ENCODE results near the gene SNX14.
"Not testable (repeated sequence)": the region's sequence is repeated elsewhere in the genome, so short reads cannot be mapped to it uniquely, and the experiment has no call there.

Gene SNX14

DNA sequence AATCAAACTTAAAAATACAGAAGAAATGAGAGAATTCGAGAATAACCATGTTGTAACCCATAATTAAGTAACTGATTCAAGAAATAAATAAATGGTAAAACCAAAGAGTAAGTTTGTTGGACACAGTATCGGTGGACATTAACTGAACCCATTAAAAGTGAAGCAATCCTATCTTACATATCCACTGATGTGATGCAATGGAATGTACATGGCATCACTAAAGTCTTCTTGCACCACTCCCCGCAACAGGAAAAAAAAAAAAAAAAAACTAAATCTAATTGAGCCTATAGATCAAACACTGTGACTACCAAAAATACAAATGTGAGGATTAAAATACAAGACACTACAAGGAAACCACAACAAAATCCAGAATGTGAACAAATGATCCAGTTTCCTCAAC is 7.9 kb downstream of the SNX14 start:
- peak; percentile 14 for DNase-seq

- not testable (repeated sequence) for DNase-seq
Measured at GRCh38 chr6:85582832-85583231, 10.8 kb downstream of the SNX14 start.

DNA sequence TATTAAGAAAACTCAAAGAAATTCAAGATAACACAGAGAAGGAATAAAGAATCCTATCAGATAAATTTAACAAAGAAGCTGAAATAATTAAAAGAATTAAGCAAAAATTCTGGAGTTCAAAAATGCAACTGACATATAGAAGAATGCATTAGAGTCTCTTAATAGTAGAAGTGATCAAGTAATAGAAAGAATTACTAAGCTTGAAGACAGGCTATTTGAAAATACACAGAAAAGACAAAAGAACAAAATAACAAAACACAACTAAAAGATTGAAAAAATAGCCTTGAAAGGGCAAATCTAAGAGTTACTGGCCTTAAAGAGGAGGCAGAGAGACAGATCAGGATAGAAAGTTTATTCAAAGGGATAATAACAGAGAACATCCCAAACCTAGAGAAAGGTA is 12.1 kb downstream of the SNX14 start:
- DNase-seq, result no peak

- DNase-seq, result peak; percentile 43
Measured at GRCh38 chr6:85580878-85581267, 12.8 kb downstream of the SNX14 start.

GRCh38 chr6:85580118-85580877 is 13.4 kb downstream of the SNX14 start:
- DNase-seq, result peak; percentile 22

- DNase-seq, result no peak
Measured at GRCh38 chr6:85579581-85579980, 14.1 kb downstream of the SNX14 start.

DNA sequence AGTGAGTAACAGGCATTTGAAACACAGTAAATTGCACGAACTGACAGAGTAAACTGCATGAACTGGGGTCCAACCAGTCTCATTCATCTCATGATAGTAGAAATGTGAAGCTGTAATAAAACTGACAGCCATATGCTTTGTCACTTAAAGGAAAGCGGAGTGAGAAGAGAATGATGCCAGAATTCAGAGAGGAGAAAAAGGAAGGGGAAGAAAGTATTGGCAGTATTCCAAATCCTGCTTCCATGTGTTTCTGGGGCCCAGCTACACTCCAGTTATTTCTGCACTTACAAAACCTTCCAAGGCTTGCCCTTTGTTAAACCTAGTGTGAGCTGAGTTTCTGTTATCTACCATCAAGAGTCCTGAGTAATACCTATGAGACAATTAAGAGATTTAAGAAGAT is 17.2 kb downstream of the SNX14 start:
- DNase-seq, result no peak

GRCh38 chr6:85574932-85575598 is 18.6 kb downstream of the SNX14 start:
- DNase-seq, result no peak

DNA sequence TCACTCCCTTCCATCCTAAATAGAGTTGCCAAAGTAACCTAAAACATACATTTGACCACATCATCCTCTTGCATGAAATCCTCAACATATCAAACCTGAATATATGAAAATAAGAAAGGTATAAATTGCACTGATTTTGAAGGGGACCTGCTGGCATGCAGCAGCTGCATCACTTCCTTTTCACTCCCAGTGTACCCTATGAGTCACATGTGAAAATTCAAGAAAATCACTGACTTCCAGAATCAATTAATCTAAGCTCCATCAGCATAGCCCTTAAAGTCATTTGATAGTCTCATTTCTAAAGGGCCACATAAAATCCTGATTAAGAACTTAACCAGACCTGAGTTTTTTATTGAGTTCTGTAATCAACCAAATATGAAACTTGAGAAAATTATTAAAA is 24.3 kb downstream of the SNX14 start:
- no peak for DNase-seq

GRCh38 chr6:85568411-85568810 is 25.2 kb downstream of the SNX14 start:
- DNase-seq, result no peak

DNA sequence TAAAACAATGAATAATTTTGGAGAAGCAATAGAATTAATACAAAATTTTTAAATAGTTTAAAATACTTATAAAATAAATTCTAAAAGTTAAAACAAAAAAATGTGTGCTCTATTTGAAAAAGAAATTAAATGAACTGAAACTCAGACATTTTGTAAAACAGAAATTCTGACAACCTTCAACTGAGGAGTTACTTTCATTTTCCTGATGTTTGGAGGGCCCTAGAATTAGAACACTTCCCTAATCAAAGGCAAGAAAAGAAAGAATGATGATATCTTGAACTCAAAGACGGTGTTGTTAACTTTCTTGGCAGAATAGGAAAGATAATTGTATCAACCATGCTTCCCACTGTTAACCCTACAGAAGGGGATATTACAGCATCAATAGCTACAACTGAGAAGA is 27.9 kb downstream of the SNX14 start:
- DNase-seq, result no peak

DNA sequence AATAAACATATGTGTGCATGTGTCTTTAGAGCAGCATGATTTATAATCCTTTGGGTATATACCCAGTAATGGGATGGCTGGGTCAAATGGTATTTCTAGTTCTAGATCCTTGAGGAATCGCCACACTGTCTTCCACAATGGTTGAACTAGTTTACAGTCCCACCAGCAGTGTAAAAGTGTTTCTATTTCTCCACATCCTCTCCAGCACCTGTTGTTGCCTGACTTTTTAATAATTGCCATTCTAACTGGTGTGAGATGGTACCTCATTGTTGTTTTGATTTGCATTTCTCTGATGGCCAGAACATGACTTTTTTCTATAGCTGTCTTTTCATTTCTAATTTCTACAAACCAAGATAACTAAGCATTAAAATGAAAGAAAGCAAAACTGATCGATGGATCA is 29.4 kb downstream of the SNX14 start:
- not testable (repeated sequence) for DNase-seq

DNA sequence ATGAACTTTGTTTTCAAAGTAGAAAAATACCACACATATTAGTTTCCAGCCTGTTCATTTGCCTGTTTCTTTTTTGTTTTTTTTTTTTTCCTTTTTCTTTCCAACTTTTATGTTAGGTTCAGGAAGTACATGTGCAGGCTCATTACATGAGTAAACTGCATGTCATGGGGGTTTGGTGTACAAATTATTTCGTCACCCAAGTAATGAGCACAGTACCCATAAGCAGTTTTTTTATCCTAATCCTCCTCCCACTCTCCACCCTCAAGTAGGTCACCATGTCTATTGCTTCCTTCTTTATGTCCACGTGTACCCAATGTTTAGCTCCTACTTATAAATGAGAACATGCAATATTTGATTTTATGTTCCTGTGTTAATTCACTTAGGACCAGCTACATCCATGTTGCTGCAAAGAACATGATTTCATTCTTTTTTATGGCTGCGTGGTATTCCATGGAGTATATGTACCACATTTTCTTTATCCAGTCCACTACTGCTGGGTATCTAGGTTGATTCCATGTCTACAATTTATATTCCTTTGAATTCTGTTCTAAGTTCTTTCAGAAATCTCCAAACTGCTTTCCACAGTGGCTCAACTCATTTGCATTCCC is 31.8 kb downstream of the SNX14 start:
- DNase-seq, result no peak

GRCh38 chr6:85556992-85557668 is 36.5 kb downstream of the SNX14 start:
- no peak for DNase-seq

DNA sequence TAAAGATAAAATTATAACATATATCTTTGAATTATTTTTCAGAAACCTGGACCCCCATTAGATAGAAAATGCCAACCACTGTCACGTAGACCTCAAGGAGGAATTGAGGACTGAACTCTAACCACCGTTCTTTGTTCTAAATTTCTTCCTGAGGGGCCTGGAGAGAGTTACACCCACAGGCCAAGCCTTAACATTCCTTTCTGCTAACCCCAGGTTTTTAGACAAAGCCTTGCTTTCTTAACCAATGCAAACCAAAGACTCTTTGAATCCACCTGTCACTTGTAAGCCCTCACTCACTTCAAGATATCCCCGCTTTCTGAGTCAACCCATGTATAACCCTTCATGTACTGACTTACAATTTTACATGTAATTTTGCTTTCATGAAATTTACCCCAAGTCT is 41.0 kb downstream of the SNX14 start:
- DNase-seq, result no peak

- DNase-seq, result no peak
Measured at GRCh38 chr6:85551264-85551663, 42.4 kb downstream of the SNX14 start.

DNA sequence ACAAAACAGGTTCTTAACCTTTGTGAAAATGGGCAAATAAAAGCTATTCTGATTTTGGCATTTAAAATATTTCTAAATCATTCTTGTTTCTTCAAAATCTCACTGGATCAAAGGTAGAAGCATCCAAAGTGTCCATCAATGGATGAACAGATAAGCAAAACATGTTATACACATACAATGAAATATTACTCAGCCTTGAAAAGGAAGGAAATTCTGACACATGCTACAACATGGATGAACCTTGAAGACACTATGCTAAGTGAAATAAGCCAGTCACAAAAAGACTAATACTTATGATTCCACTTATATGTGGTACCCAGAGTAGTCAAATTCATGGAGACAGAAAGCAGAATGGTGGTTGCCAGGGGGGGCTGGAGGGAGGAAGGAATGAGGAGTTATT is 45.9 kb downstream of the SNX14 start:
- DNase-seq, result no peak

DNA sequence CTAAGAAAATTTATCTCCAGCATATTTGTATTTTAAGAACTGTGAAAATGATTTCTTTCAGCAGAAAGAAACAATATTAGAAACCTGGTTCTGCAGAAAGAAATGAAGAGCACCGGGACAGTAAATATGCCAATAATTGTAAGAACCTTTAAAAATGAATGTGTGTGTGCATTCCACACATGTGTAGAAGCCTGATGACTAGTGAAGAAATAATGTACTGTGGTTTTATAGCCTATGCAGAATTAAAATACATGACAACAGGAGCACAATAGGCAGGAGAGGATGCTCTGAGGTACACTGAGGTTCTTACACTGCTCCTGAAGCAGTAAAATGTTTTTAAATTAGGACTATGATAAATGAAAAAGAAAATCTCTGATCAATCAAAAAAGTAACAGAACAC is 48.9 kb downstream of the SNX14 start:
- DNase-seq, result no peak

DNA sequence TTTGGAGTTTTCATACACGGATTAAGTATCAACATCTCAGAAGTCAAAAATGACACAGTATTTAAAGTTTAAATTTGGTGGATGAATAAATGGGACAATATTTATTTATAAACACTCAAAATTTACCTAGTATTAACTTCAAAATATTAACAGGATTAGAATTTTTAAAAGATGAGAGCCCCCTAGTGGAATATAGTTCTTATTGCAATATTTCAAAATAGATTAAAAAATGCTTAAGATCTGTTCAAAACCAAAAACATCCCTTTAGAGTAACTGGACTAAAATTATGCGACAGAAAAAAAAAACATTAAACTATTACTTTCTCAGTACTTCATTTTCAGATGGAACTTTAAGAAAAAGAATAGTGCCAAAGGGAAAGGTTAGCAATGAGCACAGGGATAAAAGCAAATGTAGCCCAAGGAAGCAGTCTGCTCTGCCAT is 56.6 kb downstream of the SNX14 start:
- no peak for DNase-seq

DNA sequence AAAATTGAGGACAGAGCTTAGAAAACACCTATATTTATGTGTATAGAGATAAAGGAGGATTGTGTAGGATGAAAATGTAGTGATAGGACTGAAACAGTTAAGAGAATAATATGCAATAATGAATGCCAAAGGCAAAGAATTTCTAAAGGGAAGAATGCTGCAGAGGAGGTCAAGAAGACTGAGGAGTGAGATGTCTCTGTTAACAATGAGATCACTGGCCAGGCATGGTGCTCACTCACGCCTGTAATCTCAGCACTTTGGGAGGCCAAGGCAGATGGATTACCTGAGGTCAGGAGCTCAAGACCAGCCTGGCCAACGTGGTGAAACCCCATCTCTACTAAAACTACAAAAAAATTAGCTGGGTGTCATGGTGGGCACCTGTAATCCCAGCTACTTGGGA is 69.4 kb downstream of the SNX14 start:
- DNase-seq, result peak; percentile 45

DNA sequence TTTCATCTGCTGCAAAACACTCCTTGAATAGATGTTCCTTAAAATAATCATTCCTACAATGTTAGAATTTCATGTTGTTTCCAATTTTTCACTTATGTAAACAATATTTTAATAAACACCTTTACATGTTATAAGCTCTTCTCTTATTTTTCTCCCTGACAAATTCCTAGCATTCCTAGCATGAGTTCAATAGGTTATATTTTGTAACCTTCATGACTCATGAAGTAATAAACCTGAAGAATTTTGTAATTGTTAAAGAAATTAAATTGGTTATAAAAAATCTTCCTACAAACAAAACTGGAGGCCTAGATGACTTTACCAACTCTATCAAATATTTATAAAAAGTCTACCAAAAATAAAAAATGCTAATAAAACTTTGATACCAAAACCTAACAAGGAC is 77.5 kb downstream of the SNX14 start:
- peak; percentile 33 for DNase-seq

DNA sequence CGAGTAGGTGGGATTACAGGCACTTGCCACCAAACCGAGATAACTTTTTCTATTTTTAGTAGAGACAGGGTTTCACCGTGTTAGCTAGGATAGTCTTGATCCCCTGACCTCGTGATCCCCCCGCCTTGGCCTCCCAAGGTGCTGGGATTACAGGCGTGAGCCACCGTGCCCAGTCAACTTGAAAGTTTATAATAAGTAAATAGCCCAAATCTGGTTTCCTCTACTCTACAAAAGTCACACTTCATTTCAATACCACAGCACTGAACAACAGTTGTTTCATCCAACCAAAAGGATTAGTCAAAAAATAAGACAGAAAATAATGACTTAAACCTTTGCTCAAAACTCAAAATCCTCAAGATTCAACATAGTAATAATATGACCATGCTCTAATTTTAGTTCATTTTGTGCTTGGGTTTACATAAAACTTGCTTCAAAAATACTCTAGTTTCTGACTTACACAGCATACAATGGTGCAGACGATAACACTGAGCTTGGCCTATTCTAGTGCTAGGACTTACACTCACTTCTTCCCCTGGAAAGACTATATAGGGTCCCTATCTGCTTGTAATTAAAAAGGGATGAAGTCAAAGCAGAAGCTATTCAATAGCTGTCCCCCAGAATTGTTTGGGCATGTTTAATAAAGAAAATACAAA is 87.1 kb downstream of the SNX14 start:
- DNase-seq, result no peak

GRCh38 chr6:85498596-85499258 is 94.9 kb downstream of the SNX14 start:
- peak; percentile 20 for DNase-seq
